Fibroblast of upper back skin (primary cell): ENCODE results near the gene COL11A2.
"Not testable (repeated sequence)": the region's sequence is repeated elsewhere in the genome, so short reads cannot be mapped to it uniquely, and the experiment has no call there.

ENCODE experiments used
- DNase-seq: peaks from one replicate; pipeline ENCODE4 v3.0.0-alpha.2; 2013

The COL11A2 gene

DNA sequence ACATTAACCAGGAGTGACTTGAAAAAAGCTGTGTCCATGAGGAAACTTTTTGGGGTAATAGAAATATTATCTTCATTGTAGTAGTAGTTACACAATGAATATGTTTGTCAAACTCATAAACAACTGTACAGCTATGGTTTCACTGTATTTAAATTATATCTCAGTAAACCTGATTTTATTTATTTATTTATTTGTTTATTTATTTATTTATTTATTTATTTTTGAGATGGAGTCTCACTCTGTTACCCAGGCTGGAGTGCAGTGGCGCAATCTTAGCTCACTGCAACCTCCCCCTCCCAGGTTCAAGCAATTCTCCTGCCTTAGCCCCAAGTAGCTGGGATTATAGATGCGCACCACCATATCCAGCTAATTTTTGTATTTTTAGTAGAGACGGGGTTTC, 41.7 kb downstream of the COL11A2 start:
- not testable (repeated sequence) for DNase-seq

DNA sequence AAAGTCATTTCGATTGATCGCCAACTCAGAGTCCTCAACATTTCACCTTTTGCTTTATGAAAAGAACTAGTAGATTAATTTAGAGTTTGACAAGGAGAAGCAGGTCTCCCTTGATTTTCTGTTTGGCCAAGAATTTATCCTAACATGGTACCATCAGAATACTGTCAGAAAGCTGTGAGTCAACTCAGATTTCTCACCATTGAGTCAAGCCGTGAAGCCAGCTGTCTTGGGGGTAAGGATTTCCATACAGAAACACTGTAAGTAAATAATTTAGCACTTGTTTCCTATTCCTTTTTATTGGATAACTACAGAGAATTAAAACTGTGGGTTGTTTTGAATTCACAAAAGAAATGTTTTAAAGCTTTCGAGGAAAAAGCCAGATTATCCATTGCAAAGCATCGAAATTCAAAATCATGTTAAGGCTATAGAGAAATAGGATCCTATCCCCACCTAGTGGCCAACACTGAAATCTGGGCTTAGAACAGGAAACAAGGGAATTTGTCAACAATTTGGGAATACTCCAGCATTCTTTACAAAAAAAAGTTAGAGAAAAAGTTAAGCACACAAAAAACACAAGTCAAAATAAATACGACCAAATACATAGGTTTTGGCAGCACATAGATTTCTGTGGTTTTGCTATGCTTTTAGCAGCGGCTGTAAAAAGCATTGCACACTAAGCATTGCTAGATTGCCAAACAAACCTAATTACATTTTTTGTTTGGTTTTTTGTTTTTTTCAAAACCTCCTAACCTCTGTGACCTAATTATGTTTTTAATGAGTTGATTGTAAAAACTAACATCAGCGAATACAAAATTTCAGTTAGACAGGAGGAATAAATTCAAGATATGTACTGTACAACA, 44.2 kb downstream of the COL11A2 start:
- DNase-seq, result peak; percentile 52

DNA sequence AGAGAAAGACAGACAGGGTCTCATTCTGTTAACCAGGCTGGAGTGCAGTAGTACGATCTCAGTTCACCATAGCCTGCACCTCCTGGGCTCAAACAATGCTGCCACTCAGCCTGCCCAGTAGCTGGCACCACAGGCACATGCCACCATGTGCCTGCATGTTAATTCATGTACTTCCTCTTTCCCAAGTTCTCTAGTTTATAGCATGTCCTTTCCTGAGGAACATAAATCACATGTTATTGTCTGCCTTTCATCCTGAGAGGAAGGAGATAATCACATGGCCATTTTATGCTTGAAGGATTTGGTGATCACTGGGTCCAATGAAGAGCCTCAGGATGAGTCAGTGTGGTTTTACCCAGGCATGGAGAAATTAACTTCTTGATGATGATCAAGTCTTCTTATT, 47.9 kb downstream of the COL11A2 start:
- peak; percentile 9 for DNase-seq

DNA sequence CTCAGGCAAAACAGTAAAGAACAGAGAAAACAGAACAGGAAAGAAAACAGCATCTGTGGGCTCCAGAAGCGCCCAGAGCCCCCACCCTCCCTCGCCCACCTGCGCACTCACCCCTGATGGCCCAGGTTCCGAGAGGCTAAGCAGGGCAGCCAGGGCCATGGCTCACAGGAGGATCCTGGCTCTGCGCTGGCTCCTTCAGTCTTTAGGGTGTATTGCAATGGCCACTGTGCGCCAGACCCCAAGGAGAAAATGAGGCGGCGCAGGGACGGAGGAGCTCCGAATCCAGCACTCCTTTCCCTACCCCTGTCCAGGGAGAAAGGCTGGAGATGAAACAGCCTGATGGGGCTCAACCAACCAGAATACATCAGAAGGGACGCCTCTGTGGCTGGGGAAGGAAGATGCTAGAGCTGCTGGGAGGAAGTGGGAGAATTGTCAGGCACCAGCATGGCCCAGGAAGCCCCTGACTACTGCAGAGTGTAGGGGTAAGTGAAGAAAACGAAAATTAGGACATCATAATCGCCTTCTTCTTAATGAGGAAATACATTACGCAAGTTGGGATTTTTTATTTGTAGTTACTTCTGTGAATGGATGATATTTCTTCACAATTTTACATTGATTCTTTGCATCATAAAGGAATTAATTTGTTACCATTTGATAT, 49.0 kb downstream of the COL11A2 start:
- DNase-seq, result no peak

DNA sequence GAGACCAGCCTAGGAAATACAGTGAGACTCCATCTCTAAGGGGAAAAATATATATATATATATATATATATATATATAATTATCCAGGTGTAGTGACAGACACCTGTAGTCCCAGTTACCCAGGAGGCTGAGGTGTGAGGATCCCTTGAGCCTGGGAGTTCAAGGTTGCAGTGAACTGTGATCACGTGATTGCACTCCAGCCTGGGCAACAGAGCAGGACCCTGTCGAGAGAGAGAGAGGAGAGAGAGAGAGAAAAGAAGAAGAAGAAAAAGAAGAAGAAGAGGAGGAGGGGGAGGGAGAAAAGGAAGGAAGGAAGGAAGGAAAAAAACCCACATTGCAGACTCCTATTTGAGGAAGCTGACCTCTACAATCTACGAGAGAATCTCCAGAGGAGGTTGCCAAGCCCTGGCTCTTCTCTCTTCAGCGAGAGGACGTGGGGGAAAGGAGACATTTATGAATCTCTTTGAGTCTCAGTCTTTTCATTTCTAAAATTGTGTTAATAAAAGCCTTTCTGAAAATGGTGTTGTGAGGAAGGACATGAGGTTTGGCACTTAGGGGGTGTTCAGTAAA, 49.7 kb downstream of the COL11A2 start:
- no peak for DNase-seq

DNA sequence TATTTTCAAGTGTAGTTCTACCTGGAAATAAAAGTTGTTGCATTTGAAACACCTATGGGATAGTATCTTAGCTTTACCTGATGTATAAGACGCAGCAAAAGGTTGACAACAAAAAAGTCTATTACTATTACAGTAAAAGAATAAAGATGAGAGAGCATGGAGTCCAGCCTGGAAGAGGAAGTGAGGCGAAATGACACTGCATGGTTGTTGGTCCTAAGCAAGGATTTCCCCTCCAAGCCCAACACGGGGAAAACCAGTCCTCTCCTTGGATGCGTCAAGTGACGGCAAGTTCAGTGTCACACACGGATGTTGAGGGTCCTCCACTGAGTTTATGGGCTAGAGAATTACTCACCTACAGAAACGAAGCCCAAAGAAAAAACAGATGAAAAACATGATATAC, 51.7 kb downstream of the COL11A2 start:
- DNase-seq, result no peak

DNA sequence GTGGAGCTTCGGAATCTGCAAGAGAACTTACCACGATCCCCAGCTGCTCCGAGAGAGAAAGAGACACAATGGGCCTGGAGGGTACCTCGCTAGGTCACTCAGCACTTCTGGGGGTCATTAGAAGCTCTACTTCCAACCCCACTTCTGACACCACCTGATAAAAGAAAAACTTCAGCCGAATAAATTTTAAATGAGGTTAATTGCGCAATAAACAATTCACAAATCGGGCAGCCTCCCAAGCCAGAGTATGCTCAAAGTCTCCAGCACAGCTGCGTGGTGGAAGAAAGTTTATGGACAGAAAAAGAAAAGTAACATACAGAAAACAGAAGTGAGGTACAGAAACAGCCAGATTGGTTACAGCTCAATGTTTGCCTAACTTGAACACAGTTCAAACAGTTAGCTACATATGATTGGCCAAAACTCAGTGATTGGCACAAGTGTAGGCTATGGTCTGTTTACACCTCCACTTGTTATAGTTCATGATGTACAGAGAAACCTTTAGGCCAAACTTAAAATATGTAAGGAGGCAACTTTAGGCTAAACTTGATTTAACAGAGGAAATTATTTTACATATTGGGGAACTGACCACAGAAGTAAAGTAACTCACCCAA, 52.6 kb downstream of the COL11A2 start:
- no peak for DNase-seq

DNA sequence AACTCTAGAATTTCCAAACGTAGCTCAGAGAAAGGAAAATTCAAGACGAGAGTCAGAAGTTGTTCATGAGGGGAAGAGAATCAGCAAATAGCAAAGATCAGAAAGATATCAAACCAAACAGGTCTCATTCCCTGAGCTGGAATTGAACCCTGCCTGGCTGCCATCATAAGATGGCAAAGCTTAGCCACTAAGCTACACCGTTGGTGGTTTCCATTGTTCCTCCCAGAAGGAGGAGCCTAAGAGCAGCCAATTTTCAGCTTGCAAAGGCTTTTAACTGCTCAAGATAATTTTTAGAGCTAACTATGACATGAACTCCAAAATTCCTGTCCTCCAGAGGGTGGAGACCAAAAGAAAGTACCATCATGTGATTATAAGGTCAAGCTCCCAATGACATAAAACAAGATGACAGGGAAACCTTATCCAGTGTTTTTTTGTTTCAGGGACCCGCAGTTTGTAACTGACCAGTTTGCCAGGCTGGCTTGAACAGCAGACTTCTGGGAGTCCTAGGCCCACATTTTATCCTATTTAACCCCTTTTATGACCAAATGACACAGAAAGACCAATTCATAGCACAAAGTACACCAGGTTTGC, 55.9 kb downstream of the COL11A2 start:
- no peak for DNase-seq

DNA sequence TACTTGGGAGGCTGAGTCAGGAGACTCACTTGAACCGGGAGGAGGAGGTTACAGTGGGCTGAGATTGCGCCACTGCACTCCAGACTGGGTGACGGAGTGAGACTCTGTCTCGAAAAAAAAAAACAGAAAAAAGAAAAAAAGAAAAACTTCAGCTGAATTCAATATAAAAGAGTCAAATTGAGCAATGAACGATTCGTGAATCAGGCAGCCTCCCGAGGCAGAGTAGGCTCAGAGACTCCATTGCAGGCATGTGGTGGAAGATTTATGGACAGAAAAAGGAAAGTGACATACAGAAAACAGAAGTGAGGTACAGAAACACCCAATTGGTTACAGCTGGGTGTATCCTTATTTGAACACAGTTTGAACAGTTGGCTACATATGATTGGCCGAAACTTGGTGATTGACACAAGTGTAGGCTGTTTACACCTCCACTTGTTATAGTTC, 60.2 kb downstream of the COL11A2 start:
- peak; percentile 23 for DNase-seq

DNA sequence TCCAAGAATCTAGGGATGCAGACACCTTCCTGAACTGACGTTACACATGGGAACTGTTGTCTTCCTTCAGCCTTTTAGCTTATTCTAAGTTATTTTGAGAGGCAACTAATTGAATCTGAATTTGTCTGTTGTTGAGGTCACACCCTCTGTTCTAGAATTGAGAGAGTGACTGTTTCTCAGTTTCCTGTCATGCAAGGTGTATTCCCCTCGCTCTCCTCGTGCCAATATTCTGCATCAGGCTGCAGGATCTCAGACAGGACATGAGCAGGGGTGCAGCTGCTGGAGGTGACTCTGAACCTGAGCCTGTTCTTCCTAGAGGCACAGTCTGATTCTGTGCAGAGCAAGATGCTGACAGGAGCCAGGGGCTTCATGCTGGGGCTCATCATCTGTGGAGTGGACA, 63.9 kb downstream of the COL11A2 start:
- DNase-seq, result no peak

DNA sequence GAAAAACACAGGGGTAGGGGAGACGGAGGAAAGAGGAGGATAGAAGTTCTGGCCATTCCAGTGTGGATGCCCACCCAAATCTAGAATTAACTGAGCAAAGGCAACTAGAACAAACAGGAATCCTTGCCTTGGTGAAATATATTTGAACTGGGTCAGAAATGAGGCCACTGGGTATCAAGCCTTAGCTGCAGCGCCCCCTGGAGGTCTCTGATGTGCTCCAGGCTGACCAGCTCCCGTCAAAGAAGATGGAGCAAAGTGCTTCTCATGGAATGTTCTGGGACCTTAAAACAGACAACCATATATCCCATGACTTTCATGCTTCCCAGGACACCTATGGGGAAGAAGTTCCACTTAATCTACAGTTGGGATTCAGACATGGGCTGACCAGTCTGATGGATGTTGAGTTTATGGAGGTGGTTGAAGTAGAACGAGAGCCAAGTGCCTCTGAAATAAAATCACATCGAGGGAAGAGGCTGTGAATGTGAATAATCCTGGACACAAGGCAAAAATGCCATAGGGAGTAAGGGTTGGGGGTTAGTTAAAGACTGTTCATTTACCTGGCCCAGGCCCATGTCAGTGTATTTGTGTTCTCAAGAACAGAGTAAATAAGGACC, 66.1 kb downstream of the COL11A2 start:
- peak; percentile 22 for DNase-seq

DNA sequence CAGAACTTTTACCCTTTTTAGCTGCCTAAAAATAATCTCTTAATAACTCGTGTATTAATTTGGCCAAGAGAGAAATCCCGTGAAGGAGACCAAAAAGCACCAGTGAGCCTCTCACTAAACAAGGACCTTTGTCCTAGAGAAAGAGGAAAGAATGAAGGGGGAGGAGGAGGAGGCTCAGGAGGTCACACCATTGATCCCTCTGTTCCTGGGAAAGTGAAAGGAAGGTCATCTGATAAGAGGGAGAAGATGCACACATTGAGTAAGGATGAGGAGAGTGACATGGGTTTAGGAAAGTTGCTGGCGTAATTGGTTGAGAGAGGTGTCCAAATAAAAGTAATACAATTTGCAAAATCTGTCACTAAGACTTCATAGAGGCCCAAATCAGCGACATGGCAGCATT, 67.3 kb downstream of the COL11A2 start:
- no peak for DNase-seq

DNA sequence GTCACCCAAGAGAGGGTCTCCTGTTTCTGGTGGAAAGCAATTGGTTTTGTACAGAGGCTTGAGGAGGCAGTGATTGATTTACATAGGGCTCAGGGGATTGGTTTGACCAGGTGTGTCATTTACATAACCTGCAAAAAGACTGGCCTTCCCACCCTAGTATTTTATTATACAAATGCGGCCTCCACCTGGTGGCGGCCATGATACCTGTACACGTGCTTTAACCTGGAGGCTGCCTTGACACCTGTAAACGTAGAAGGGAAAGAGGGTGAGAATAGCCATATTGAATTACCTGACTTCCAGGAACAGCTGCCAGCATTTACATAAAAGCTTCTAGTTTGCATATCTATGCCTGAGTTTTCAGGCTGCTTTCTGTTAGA, 67.8 kb downstream of the COL11A2 start:
- DNase-seq, result no peak

DNA sequence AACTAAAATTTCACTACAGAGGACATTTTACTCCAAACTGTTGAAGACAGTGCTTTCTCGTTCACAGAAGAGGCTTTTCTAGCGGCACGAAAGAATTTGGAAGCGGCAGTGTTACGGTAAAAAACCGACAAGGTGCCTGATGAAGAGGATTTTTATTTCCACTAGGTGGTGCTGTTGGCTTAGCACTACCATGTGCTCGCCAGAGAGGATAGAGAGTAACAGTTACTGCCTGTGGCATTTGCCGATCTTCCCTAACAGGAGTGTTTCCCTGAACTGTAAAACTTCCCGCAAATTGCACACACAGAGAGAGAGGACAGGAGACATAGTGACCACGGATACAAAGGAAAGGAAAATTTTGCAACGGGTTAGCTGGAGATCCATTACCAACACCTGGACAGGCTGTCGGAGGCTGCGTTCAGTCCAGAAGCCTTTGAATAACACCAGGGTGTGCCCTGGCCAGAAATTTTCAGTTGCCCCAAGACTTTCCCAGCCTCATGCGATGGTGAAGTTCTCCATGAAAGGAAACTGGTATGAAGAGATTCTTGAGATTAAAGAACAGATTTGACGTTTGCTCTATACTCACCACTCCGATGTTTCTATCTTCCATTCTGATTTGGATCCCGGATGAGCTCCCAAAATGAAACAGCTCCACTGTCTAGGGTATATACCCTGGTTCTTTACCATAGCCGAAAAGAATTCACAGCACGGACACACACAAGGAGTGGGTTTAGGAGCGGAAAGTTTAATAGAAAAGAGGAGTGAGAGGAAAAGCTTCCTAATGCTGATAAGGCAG, 68.3 kb downstream of the COL11A2 start:
- peak; percentile 15 for DNase-seq

DNA sequence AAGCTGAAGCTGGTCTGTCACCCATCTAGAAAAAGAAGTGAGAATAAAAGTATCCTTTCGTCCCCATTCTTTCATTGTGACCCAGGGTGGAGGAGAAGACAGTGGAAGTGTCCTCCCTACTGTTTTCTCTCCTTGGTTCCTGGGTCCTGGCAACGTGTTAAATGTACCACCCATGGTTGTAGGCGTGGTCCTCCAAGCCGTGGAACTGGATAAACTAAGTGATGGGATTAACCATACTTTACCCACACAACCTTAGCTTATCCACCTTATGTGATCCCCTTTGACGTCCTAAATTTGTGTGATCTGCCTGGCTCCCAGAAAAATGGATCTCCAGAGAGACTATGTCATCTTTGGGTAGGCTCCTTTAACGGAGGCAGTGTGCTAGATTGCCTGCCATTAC, 69.1 kb downstream of the COL11A2 start:
- DNase-seq, result no peak

DNA sequence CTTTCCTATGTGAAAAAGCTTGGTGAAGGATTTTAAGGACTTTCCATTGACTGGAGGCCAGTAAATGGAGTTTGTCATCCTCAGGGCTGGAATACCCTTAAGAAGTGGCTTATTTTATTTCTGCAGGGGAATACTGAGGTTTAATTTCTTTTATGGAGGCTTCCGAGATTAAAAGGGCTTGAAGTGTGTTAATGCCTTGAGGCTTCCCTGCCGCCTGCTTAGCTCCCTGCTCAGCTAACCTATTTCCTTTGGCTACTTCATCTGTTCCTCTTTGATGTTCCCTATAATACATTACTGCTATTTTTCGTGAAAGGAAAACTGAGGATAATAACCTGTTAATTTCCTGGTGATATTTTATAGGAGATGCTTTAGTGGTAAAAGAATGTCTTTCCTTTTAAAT, 72.3 kb downstream of the COL11A2 start:
- DNase-seq, result no peak

DNA sequence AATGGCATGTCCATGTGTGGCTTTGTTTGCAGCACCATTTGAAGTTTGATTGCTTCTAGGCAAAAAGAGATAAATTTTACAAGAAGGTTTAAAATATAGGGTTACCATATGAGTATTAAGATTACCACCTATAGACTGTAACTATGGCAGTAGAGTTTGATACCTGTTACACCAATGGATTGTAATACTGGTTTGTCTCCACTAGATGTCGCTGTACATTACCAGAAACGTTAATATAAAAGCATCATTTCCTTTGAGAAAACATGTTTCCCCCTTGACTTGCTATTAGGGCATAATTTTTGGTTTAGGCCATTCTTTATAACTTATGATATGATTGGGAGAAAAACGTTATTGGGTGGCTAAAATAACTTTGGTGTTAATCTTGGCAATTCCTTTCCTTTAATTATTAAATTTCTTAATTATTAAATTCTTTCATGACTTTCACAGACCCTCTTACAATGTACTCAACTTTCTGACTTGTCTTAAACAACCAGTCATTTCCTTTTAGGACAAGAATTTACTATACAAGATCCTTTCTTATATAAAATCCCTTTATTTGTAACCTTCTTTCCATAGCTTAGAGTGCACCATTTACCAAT, 73.6 kb downstream of the COL11A2 start:
- DNase-seq, result peak; percentile 64

DNA sequence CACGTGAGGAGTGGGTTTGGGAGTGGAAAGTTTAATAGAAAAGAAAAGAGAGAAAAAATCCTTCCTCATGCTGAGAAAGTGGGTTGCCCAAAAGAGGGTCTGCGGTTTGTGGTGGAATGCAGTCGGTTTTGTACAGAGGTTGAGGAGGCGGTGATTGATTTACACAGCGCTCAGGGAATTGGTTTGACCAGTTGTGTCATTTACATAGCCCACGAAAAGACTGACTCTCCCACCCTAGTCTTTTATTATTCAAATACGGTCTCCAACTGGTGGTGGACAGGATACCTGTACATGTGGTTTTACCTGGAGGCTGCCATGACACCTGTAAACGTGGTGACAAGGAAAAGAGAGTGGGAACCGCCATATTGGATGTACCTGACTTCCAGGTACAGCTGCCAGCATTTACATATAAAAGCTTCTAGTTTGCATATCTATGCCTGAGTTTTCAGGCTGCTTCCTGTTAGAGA, 74.4 kb downstream of the COL11A2 start:
- no peak for DNase-seq

DNA sequence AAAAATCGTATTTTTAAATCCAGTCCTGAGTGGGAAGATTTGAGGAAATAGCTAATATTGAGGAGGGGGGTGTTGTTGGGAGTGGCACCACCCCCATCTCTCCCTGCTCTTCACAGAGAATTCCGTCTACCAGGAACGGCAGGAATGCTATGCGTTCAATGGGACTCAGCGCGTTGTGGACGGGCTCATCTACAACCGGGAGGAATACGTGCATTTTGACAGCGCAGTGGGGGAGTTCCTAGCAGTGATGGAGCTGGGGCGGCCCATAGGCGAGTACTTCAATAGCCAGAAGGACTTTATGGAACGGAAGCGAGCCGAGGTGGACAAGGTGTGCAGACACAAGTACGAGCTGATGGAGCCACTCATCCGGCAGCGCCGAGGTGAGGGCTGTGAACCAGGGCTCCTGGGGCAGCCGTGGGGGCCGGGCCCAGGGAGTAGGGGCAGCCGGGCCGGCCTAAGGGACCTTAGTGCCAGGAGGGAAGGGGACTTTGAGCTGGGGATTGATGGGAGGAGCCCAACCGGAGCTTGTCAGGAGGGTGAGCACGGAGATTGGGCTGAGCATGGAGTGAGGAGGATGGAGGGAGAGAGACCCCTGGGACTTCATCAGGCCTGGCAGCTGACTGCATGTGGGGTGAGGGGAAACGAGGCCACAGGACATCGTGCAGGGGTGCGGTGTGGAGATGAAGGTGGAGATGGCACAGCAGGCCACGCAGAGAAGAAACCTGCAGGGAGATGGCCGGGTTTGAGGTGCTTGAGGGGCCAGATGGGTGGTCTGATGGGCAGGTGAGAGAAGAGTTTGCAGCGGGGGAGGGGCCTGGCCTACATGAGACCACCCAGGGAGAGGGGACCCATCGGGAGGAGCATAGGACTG, 75.2 kb downstream of the COL11A2 start:
- DNase-seq, result no peak

DNA sequence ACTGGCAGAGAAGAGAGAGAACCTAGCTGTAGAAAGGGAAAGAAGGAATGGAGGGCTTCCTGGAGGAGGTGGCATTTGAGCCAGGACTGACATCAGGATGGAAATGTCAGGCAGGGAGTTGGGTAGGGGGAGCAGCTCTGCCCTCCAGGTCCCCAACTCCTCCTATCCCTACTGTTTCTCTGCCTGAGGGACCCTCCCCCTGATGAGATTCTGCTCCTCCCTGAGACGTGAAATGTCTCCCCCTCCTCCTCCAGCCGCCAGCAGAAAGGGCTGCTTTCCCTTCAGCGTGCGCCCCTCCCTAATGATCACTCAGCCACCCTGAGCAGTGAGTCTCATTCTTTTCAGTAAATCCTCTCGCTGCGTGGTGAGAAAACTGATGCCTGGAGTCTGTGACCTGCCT, 75.8 kb downstream of the COL11A2 start:
- no peak for DNase-seq
